Activated CD4-positive, alpha-beta T cell treated with anti-CD3 and anti-CD28 coated beads for 24 hours (primary cell): ENCODE results near the gene EEFSEC.

ENCODE experiments used
- DNase-seq, 2 donors: peaks; one replicate each; pipeline ENCODE4 v3.0.0-alpha.2; 2020; ENCODE audit warnings: low read depth in 2 of 2

EEFSEC gene, protein sequence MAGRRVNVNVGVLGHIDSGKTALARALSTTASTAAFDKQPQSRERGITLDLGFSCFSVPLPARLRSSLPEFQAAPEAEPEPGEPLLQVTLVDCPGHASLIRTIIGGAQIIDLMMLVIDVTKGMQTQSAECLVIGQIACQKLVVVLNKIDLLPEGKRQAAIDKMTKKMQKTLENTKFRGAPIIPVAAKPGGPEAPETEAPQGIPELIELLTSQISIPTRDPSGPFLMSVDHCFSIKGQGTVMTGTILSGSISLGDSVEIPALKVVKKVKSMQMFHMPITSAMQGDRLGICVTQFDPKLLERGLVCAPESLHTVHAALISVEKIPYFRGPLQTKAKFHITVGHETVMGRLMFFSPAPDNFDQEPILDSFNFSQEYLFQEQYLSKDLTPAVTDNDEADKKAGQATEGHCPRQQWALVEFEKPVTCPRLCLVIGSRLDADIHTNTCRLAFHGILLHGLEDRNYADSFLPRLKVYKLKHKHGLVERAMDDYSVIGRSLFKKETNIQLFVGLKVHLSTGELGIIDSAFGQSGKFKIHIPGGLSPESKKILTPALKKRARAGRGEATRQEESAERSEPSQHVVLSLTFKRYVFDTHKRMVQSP

GRCh38 chr3:128153156-128154041 lies at the start of gene EEFSEC:
EEFSEC (plus strand) TSS chr3:128153481; CDS start chr3:128153508, 27 bp downstream.
- peak; percentile 78 to 84 for DNase-seq

- DNase-seq, result no peak
Measured at GRCh38 chr3:128107834-128108233, 45.4 kb upstream of the EEFSEC start.

GRCh38 chr3:128111147-128111546 lies 42.1 kb upstream of the EEFSEC start:
- no peak for DNase-seq

DNA sequence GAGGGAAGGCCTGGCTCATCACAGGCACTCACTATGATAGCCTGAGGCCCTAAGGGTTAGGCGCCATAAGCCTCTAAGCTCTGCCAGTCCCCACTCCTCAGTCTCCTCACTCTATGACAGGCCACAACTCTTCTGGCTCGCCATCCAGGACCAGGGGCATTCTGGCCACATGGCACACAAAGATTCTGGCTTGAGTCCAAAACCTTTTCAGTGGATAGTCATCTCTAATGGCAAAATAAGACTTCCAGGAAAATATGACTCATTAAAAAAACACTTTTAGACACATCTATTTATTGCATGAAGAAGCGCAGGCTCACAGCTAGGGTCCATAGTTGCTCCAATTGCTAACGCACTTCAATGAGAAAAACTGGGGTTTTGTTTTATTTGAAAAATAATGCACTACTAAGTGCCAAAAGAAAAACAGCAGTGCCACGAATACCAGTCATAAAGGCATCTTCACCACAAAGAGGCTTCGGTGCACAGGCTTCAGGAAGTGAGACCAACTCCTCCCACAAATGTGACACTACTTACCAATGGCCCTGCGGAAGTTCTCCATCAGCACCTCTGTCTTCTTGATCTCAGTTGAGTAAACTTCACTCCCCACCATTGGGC lies 40.8 kb upstream of the EEFSEC start:
- no peak for DNase-seq

DNA sequence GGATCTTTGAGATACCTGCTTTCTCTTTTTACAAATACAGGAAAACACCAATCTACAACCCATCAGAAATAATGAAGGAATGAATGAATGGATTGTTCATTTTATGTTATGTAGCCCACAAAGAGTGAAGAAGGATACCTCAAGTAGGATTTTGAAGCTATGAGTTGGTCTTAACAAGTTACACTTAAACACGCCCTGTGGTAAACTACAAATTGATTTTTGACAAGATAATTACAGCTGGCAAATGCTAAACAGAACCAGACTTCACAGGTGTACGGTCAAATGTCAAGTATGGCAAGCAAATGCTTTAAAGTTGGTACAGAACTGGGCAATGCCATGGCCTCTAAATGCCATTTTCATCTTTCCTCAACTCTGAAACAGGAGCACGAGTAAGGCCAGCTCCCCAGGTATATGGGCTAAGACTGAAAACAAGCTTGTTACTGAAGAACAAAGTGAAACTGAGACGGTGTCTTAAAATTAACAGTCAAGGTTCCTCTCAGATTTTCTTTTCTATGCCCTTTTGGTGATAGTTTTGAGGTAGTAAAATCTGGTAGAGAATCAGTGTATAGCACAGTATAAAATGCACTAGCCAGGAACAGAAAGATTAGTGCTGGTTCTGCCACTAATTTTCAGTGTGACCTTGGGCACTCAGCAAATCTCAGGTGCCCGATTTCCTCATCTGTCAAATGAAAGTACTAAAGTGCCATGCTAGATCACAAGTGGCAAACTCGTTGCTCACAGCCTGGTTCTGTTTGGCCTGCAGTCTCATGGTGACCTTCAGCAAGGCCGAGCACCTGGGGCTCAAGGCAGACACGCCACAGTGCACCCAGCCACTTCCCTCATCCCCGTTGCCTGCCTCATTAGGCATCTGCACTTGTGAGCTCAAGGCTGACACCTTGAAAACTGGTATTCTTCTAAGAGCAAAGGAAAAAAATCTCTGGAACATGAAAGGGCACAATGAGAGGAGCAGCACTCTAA lies 39.2 kb upstream of the EEFSEC start:
- DNase-seq, result no peak

DNA sequence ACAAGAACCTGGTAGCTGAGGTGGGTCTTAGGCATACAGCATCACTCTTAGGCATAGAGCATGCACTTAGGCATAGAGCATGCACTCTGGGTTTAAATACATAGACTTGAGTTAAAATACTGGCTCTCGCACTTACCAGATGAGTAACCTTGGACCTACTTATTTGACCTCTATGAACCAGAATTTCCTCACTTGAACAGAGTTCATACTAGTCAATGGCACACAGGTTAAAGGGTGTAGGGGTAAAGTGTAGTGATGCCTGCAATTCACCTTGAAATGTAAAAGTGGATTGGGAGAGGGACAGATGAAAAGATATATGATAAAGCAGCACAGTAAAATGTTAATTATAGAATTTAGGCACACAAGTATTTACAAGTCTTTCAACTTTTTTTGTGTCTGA lies 31.3 kb upstream of the EEFSEC start:
- DNase-seq, result no peak

DNA sequence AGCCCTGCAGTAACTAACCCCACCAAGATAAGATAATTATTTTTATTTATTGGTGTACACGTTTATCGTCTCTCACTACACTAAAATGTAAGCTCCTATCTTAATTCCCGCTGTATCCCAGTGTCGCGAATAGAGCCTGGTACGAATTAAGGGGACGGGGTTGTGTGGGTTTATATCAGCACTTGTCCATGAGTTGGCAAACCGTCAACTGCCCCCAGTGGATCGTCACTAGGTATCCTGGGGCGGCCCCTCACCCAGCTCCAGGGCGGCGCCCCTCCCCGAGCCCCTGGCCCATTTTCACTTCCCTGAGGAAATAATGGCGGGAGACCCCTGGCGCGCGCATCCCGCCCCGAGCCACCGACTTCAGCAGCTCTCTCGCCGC lies 30.1 kb upstream of the EEFSEC start:
- DNase-seq, result no peak

GRCh38 chr3:128123538-128124368 lies 29.5 kb upstream of the EEFSEC start, which contains the start of gene RUVBL1:
RUVBL1 (minus strand) TSS chr3:128123812; CDS start chr3:128123724, 88 bp downstream.
- DNase-seq, result peak; percentile 91 to 93

DNA sequence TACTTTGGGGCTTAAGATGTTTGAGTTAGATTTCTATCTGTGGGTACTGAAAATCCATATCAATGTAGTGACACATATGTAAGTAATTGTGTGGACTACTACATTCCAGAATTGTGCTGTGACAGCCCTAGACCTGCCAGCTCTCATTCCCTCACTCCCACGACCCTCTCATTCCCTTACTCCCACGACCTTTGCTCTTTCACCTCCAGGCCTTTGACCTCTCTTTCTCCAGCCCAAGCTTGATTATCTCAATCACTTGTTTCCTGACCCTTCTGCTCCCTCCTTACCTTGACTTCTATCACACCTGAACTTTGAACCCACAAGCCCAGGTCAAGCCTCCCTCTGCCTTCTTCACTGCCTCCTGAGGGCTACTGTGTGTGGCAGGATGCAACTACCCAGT lies 26.0 kb upstream of the EEFSEC start:
- no peak for DNase-seq

GRCh38 chr3:128128251-128128650 lies 25.0 kb upstream of the EEFSEC start:
- no peak for DNase-seq

DNA sequence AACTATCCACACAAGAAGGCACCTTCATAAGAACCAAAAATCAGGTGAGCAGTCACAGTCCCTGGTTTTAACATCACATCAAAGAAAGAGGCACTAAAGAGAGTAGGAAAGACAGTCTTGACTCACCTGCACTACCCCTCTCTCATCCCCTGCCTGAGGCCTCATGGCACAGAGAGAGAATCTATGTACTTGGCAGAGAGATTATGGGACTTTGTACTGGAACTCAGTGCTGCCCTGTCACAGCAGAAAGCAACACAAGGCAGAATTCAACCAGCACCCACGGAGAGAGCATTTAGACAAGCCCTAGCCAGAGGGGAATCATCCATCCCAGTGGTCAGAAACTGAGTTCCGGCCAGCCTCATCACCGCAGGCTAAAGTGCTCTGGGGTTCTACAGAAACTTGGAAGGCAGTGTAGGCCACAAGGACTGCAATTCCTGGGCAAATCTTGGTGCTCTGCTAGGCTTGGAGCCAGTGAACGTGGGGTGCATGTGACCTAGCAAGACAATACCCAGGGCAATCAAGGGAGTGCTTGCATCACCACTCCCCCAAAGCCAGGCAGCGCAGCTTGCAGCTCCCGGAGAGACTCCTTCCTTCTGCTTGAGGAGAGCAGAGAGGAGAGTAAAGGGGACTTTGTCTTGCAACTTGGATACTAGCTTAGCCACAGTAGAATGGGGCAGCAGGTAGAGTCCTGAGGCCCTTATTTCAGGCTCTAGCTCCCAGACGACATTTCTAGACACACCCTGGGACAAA lies 21.2 kb upstream of the EEFSEC start:
- no peak for DNase-seq

DNA sequence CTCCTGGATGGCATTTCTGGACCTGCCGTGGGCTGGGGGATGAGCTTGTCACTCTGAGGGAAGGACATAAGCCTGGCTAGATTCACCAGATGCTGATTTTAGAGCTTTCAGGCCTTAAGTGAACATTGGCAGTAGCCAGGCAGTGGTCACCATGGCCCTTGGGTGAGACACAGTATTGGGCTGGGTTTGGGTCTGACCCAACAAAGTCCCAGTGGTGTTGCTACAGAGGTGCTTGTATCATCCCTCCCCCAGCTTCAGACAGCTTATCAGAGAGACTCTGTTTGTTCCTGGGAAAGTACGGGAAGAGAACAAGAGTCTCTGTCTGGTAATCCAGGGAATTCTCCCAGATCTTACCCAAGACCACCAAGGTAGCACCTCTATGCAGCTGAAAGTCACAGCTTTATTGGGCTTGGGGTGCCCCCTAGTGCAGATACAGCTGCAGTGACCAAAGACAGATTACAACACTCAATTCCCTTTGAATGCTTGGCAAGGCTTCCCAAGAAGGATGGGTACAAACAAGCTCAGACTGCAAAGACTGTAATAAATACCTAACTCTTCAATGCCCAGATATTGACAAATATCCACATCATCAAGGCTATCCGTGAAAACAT lies 19.9 kb upstream of the EEFSEC start:
- DNase-seq, result peak; percentile 4 to 19

GRCh38 chr3:128143496-128143895 lies 9.8 kb upstream of the EEFSEC start:
- no peak for DNase-seq

DNA sequence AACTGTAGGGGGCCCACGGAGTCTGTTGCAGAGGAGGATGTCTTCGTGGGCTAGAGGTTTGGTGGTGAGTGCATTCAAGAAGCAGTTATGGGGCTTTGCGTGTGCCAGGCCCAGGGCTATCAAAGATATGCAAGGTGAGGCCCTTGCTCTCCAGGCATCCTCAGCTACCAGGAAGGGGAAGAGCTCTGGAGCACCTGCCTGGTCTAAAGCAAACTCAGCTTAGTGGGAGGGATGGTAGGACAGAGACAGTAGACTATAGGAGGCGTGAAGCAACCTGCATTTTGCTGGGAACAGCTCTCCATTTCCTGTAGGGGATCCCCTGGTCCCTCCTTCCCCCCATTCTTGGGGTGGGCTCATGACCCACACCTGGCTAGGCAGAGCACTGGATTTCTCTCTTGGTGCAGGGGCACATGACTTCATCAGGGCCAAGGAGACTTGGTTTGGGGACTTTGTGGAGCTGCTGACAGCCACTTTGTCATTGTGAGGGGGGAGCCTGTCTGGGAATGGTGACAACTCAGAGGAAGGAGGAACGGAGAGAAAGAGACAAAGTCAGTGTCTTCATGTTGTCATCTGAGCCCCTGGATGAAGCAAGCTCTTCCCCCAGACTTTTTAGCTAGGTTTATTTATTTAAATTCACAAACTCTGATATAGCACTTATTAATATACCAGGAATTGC lies 8.6 kb upstream of the EEFSEC start:
- DNase-seq, result no peak

- no peak for DNase-seq
Measured at GRCh38 chr3:128145279-128145678, 8.0 kb upstream of the EEFSEC start.

DNA sequence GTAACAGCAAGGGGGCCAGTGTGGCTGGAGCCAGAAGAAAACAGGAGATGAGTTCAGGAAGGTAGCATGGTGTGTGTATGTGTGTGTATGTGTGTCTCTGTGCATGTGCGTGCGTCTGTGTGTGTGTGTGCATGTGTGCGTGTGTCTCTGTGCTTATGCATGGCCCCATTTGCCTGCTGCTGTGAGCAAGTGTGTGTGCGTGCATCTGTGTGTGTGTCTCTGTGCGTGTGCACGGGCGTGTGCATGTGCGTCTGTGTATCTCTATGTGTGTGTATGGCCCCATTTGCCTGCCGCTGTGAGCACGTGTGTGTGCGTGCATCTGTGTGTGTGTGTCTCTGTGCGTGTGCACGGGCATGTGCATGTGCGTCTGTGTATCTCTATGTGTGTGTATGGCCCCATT lies 7.1 kb upstream of the EEFSEC start:
- no peak for DNase-seq

- DNase-seq, result no peak
Measured at GRCh38 chr3:128149650-128150049, 3.6 kb upstream of the EEFSEC start.

DNA sequence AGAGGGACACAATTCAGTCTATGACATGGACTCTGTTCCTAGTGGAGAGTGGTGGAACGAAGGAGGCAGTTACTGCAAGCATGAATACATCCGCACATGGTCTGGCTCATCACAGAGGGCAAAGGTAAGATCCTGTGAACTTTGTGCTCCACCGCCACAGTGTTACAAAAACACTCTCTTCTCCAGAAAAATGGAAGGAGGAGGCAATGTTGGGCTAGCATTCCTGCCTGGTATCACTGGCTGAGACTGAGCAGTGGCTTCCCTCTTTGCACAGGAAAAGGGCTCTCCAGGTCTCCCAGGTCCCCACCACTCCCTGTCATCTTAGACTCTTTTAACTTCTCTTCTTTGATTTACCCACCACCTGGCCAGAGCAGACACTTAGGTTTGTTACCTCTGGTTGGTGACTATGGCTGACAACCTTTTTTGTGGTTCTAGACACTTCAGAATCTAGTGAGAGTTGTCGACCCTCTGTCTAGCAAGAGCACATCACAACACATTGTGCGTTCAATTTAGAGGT lies 1.5 kb upstream of the EEFSEC start:
- DNase-seq, result no peak
